Psoas muscle (tissue), 8 donors: ENCODE data around the gene KLHL29. TPM values are rescaled to one million over a fixed set of nuclear protein-coding genes. Genes with fewer than 3 reads are reported as not detected.

Source experiments
- ATAC-seq, 4 donors: fragments of 200-7000 bp; cut with Tn5 transposase; one replicate each; pipeline ENCODE4 v1.9.1; 2020; ENCODE audit warnings: moderate library complexity in 3 of 4, mild to moderate bottlenecking in 2 of 4
- DNase-seq, 2 donors: peaks; one replicate each; pipeline ENCODE4 v3.0.0-alpha.2; 2020
- H3K27ac ChIP-seq: fragments of 200-600 bp; one replicate; pipeline ENCODE4 v1.8.0; 2022
- H3K27me3 ChIP-seq, 3 donors: fragments of 200-600 bp in 1 of 3; one replicate each; pipeline versions ENCODE4 v1.6.1 to v1.8.0; 2013 to 2022; ENCODE audit warnings: low read length in 2 of 3, mild to moderate bottlenecking in 2 of 3, moderate library complexity in 1 of 3; ENCODE audit not compliant: insufficient read depth in 3 of 3
- H3K36me3 ChIP-seq, 2 donors: fragments of 200-600 bp in 1 of 2; one replicate each; pipeline versions ENCODE4 v1.6.1 to v1.8.0; 2013 to 2022; ENCODE audit warnings: low read depth in 1 of 2, mild to moderate bottlenecking in 1 of 2, moderate library complexity in 1 of 2; ENCODE audit not compliant: insufficient read depth in 1 of 2
- H3K4me1 ChIP-seq: fragments of 200-600 bp; one replicate; pipeline ENCODE4 v1.8.0; 2022
- H3K4me3 ChIP-seq: fragments of 200-600 bp; one replicate; pipeline ENCODE4 v1.8.0; 2022; ENCODE audit warnings: mild to moderate bottlenecking
- H3K9me3 ChIP-seq: fragments of 200-600 bp; one replicate; pipeline ENCODE4 v1.8.0; 2022
- CTCF ChIP-seq: fragments of 200-600 bp; IDR thresholded peaks from one replicate; pipeline ENCODE4 v1.8.0; 2022; ENCODE audit warnings: antibody characterized with exemption
- WGBS, 3 donors: extraction: QIAGEN DNeasy Blood & Tissue Kit; methylation state at CpG; one replicate each; pipeline versions ENCODE4 v1.1.6 to v1.1.7; 2013; 5-methylcytosine and 5-hydroxymethylcytosine counted together
- intact Hi-C, 2 donors: fragments of 100-400 bp; cut with DNase I; formaldehyde crosslinking; loops; one replicate each; pipeline versions ENCODE4 v1.11.0 to v1.14.2; 2022
- polyA plus RNA-seq, 3 donors: library from polyadenylated mRNA; stranded (reverse); fragments of 200-250 nt; gene quantifications; one replicate each; pipeline ENCODE4 v1.2.3, GENCODE V29; 2013
- total RNA-seq, 4 donors: library from RNA; stranded (reverse); fragmentation: NEBNext Ultra II Directional in 2 of 4; extraction: Animal tissue kit (Norgen Biotek cat#: 25700) in 2 of 4; gene quantifications; one replicate each; pipeline versions ENCODE4 v1.2.1 to v1.2.4, GENCODE V29; 2021 to 2023
- donor health status: healthy with polysubstance abuse.
- donor health status: DM: no; HTN: no; CAD: no; lungs with moderate emphysema.
- donor health status: Bipolar disorder and iron deficiency.
- donor health status: healthy.
- donor health status: DM: yes; HTN: yes; CAD: no.
- donor health status: DM: no; HTN: no; CAD: no.
- donor health status: DM: no; HTN: no; CAD: no.
- donor health status: DM: yes; HTN: yes; CAD: no.

The KLHL29 gene
- total and polyA plus RNA-seq, 7 donors = 4.4 to 14.1 (median 6.8) TPM

- no peak for TF ChIP-seq CTCF
- no peak overlapping the region for H3K4me3 ChIP-seq
- peaks cover 39% of the 10 kb centered on the region for H3K4me1 ChIP-seq
- intact Hi-C loops = no loop called here
- no peaks in the 10 kb centered on the region for H3K36me3 ChIP-seq
- DNase-seq = no peak
- no peaks in the 10 kb centered on the region for H3K27me3 ChIP-seq
- no peaks in the 10 kb centered on the region for H3K9me3 ChIP-seq
- peak in 2 of 4 donors; percentile 2 to 30 for ATAC-seq
- H3K27ac ChIP-seq = no peak overlapping the region
- 54 to 88% (median 62%) methylated on average over 3 of the region's 3 CpGs for WGBS, 3 donors
Observed at GRCh38 chr2:23568626-23569190, 183.7 kb downstream of the KLHL29 start.

GRCh38 chr2:23569761-23570365, 184.9 kb downstream of the KLHL29 start:
- WGBS, 3 donors = 91 to 96% (median 95%) methylated on average over 12 of the region's 12 CpGs
- no peak overlapping the region for H3K27ac ChIP-seq

GRCh38 chr2:23571085-23571484, 186.1 kb downstream of the KLHL29 start:
- Histone ChIP-seq H3K36me3 (no peaks in the 10 kb centered on the region), H3K27ac (no peak overlapping the region), H3K4me1 (peaks cover 17% of the 10 kb centered on the region), H3K27me3 (no peaks in the 10 kb centered on the region), H3K4me3 (no peak overlapping the region), H3K9me3 (no peaks in the 10 kb centered on the region)
- ATAC-seq = no peak
- intact Hi-C loops = no loop called here
- no peak for DNase-seq
- TF ChIP-seq CTCF = no peak
- WGBS, 3 donors = 80 to 88% (median 85%) methylated on average over 6 of the region's 6 CpGs

More at GRCh38 chr2:23569761-23570365, 184.9 kb downstream of the KLHL29 start:
- no peak for TF ChIP-seq CTCF
- intact Hi-C loops = no loop called here
- H3K36me3 ChIP-seq = no peaks in the 10 kb centered on the region
- no peak overlapping the region for H3K4me3 ChIP-seq
- peaks cover 29% of the 10 kb centered on the region for H3K4me1 ChIP-seq
- ATAC-seq (no peak), DNase-seq (no peak)
- H3K9me3 ChIP-seq = no peaks in the 10 kb centered on the region
- no peaks in the 10 kb centered on the region for H3K27me3 ChIP-seq

- TF ChIP-seq CTCF = no peak
Observed at GRCh38 chr2:23571527-23572282, 186.7 kb downstream of the KLHL29 start.

More at GRCh38 chr2:23571527-23572282, 186.7 kb downstream of the KLHL29 start:
- no peak for DNase-seq
- no peak for ATAC-seq
- Histone ChIP-seq H3K9me3 (no peaks in the 10 kb centered on the region), H3K4me3 (no peak overlapping the region), H3K27me3 (no peaks in the 10 kb centered on the region), H3K27ac (no peak overlapping the region), H3K36me3 (no peaks in the 10 kb centered on the region), H3K4me1 (peaks cover 12% of the 10 kb centered on the region)
- intact Hi-C loops = no loop called here
- 89 to 91% (median 90%) methylated on average over 12 of the region's 12 CpGs for WGBS, 3 donors
